ENCODE measurements around the gene PITHD1. TPM values are rescaled to one million over a fixed set of nuclear protein-coding genes. Genes with fewer than 3 reads are reported as not detected.

The PITHD1 gene
- total and polyA plus RNA-seq, 2 donors (not counting 3 experiments of a cell fraction or from before 2014, with no cell fraction given) = 35.8 to 43.1 TPM

DNA sequence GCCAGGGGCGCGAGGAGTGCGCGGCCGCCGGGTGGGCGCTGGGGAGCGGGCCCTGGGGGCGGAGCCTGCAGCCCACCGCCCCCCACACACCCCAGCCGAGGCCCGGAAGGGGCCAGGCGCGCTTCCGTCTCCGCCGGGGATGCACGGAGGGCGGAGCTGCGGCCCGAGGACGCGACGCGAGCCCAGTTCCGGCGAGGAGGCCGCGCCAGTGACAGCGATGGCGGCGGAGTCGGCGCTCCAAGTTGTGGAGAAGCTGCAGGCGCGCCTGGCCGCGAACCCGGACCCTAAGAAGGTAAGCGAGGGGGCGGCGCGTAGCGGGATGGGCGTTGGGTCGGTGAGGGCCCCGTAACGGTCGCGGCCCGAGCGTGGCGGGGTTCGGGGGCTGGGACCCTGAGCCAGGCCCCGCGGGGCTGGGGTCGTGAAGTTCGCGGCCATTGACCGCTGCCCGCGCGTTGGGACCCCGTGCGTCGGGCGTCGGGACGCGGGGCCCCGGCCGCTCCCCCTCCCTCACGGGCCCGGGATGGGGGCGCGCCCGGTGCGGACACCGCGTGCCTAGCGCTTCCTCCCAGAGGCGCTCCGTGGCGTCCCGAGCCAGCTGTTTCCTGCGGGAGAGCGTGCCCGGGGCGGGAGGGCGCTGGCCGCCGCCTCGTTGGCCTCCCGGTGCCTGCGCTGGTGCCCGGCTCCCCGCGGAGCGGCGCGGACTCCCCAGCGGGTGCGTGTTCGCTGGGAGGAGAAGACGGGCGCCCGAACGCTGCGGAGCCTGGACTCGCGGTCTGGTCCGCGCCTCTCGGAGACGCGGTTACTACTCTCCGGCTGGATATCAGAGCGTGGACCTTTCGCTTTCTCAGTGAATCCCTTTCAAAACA is 34.7 kb upstream of the PITHD1 start, which contains the start of gene ELOA:
Gene ELOA, plus strand, starts transcription at position 185 of the 866 bp plus-strand sequence. Its CDS starts 33 bp downstream, at position 218.
- Histone ChIP-seq H3K4me1 (ENCODE audit: control insufficient read depth, extremely low read depth, insufficient read depth, low read length) (peaks cover 19% of the 10 kb centered on the region), H3K9me3 (replicated peaks; ENCODE audit: control insufficient read depth, insufficient read depth, low read length) (no peaks in the 10 kb centered on the region), H4K20me1 (replicated peaks; ENCODE audit: control insufficient read depth, extremely low read depth, insufficient read depth, low read length) (peaks cover 22% of the 10 kb centered on the region), H3K4me3 (replicated peaks in 1 of 3; ENCODE audit: insufficient read depth in 1 of 3, low read depth in 1 of 3, low read length in 3 of 3) (peak within 1 kb of the TSS; percentile 81 to 99 (median 81)), H3K79me2 (ENCODE audit: control insufficient read depth, insufficient read depth, low read length) (peaks cover 50% of the 10 kb centered on the region), H3K9ac (replicated peaks; ENCODE audit: extremely low read depth, insufficient read depth, low read length) (peak within 1 kb of the TSS; percentile 83), H2AFZ (ENCODE audit: low read depth, low read length) (peak within 1 kb of the TSS; percentile 43), H3K9me1 (replicated peaks; ENCODE audit: control insufficient read depth, extremely low read depth, insufficient read depth, low read length) (no peaks in the 10 kb centered on the region), H3K27ac (ENCODE audit: insufficient read depth, low read depth, low read length) (peak within 1 kb of the TSS; percentile 58), H3K27me3 (ENCODE audit: control insufficient read depth in 2 of 2, insufficient read depth in 2 of 2, low read length in 2 of 2) (no peaks in the 10 kb centered on the region), H3K4me2 (ENCODE audit: insufficient read depth, low read length) (peak within 1 kb of the TSS; percentile 89), H3K36me3 (ENCODE audit: control insufficient read depth in 2 of 2, extremely low read depth in 1 of 2, insufficient read depth in 2 of 2, low read length in 2 of 2) (peaks cover 2 to 6% of the 10 kb centered on the region in 2 experiments)
- peak; percentile 56 for DNase-seq (ENCODE audit: low read depth, low spot score)
- dilution Hi-C loops (cut with MboI; ENCODE audit: extremely low pct_ligation_motif_present, low sequenced_read_pairs) = no loop called here
- TF ChIP-seq POLR2A (IDR thresholded peaks at IDR 0.05; ENCODE audit: low read depth, low read length) (peak; percentile 92), MYC (IDR thresholded peaks at IDR 0.05; ENCODE audit: low read depth, low read length) (no peak), FOS (IDR thresholded peaks at IDR 0.05; ENCODE audit: borderline replicate concordance, insufficient read depth, low read length) (no peak), POLR2AphosphoS5 (IDR thresholded peaks at IDR 0.05; ENCODE audit: insufficient read depth, low read depth, low read length) (peak; percentile 91), GATA2 (IDR thresholded peaks at IDR 0.05; ENCODE audit: insufficient read depth, insufficient read length, low read depth, low read length) (no peak)
- TF ChIP-seq, protein P1, sequence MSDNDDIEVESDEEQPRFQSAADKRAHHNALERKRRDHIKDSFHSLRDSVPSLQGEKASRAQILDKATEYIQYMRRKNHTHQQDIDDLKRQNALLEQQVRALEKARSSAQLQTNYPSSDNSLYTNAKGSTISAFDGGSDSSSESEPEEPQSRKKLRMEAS (IDR thresholded peaks at IDR 0.05; ENCODE audit: insufficient read depth, insufficient read length) = peak; percentile 17
- TF ChIP-seq, protein P2, sequence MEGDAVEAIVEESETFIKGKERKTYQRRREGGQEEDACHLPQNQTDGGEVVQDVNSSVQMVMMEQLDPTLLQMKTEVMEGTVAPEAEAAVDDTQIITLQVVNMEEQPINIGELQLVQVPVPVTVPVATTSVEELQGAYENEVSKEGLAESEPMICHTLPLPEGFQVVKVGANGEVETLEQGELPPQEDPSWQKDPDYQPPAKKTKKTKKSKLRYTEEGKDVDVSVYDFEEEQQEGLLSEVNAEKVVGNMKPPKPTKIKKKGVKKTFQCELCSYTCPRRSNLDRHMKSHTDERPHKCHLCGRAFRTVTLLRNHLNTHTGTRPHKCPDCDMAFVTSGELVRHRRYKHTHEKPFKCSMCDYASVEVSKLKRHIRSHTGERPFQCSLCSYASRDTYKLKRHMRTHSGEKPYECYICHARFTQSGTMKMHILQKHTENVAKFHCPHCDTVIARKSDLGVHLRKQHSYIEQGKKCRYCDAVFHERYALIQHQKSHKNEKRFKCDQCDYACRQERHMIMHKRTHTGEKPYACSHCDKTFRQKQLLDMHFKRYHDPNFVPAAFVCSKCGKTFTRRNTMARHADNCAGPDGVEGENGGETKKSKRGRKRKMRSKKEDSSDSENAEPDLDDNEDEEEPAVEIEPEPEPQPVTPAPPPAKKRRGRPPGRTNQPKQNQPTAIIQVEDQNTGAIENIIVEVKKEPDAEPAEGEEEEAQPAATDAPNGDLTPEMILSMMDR (IDR thresholded peaks at IDR 0.05; ENCODE audit: extremely low read depth in 1 of 2, insufficient read depth in 1 of 2, low read depth in 1 of 2, low read length in 2 of 2) = no peak
- no TSS peak for BruUV-seq (replicated peaks)
- peak; percentile 79 for FAIRE-seq
- intact Hi-C loops (cut with micrococcal nuclease) = loop anchor here (1.0 to 5.0 kb wide), 2 partner anchors 52 to 186 kb away; partner anchors contain the start of genes ID3 and RPL11
- ChIA-PET POLR2A (no interaction called here), CTCF (interaction anchor here (1.0 to 1.4 kb wide), 4 partner anchors 51 to 246 kb away, joined by 3 to 4 read pairs (median 3); partner anchors contain the start of gene RPL11)
